CD14-positive monocyte (primary cell): ENCODE results near the gene PDZRN3. TPM values are rescaled to one million over a fixed set of nuclear protein-coding genes. Genes with fewer than 3 reads are reported as not detected.

Source experiments
- DNase-seq, 3 donors: peaks; one replicate each; pipeline ENCODE4 v3.0.0-alpha.2; 2011 to 2022
- H2AFZ ChIP-seq: 2 replicates; pipeline ENCODE4 v1.6.0; 2012; ENCODE audit warnings: mild to moderate bottlenecking, low read depth, low read length, inconsistent platforms; ENCODE audit not compliant: insufficient read depth, poor library complexity, severe bottlenecking
- H3K27ac ChIP-seq, 2 donors: 1 replicate in 1 of 2; 2 replicates in 1 of 2; pipeline ENCODE4 v1.5.1; 2012 to 2013; ENCODE audit warnings: low read length in 2 of 2, control low read depth in 1 of 2, inconsistent platforms in 1 of 2, low read depth in 1 of 2, mild to moderate bottlenecking in 1 of 2
- H3K27me3 ChIP-seq, 2 donors: one replicate each; pipeline versions ENCODE4 v1.6.0 to v1.6.1; 2011 to 2013; ENCODE audit warnings: low read length in 2 of 2; ENCODE audit not compliant: control insufficient read depth in 2 of 2, insufficient read depth in 2 of 2
- H3K36me3 ChIP-seq, 2 donors: replicated peaks in 1 of 2; 1 replicate in 1 of 2; 2 replicates in 1 of 2; pipeline versions ENCODE4 v1.5.1 to v1.6.1; 2012 to 2013; ENCODE audit warnings: low read length in 2 of 2, control low read depth in 1 of 2, inconsistent platforms in 1 of 2, mild to moderate bottlenecking in 1 of 2; ENCODE audit not compliant: insufficient read depth in 2 of 2, control insufficient read depth in 1 of 2
- H3K4me1 ChIP-seq, 2 donors: 1 replicate in 1 of 2; 2 replicates in 1 of 2; pipeline versions ENCODE4 v1.5.1 to v1.6.1; 2012 to 2013; ENCODE audit warnings: low read length in 2 of 2, control low read depth in 1 of 2, inconsistent platforms in 1 of 2, mild to moderate bottlenecking in 1 of 2, moderate library complexity in 1 of 2; ENCODE audit not compliant: insufficient read depth in 2 of 2, control insufficient read depth in 1 of 2
- H3K4me2 ChIP-seq: replicated peaks from 2 replicates; pipeline ENCODE3; 2012; ENCODE audit warnings: low read length, moderate library complexity, mild to moderate bottlenecking; ENCODE audit not compliant: poor library complexity, severe bottlenecking; ENCODE audit errors: extremely low read depth
- H3K4me3 ChIP-seq, 3 experiments: fragments of 200-600 bp in 1 of 3; sonication (generic) in 1 of 3; replicated peaks in 1 of 3; 1 replicate in 2 of 3; 2 replicates in 1 of 3; pipeline ENCODE4 v1.5.1; 2011 to 2013; ENCODE audit warnings: low read length in 3 of 3, mild to moderate bottlenecking in 3 of 3, control low read depth in 2 of 3, low read depth in 2 of 3, inconsistent platforms in 1 of 3, moderate library complexity in 1 of 3
- H3K79me2 ChIP-seq: 2 replicates; pipeline ENCODE4 v1.6.0; 2012; ENCODE audit warnings: mild to moderate bottlenecking, control low read depth, inconsistent platforms, low read length, moderate library complexity; ENCODE audit not compliant: insufficient read depth
- H3K9ac ChIP-seq: 2 replicates; pipeline ENCODE4 v1.6.0; 2017; ENCODE audit warnings: low read length, mild to moderate bottlenecking; ENCODE audit not compliant: insufficient read depth, poor library complexity, severe bottlenecking
- H3K9me3 ChIP-seq, 2 donors: replicated peaks in 1 of 2; 1 replicate in 1 of 2; 2 replicates in 1 of 2; pipeline versions ENCODE4 v1.5.1 to v1.6.1; 2012 to 2013; ENCODE audit warnings: low read length in 2 of 2, control low read depth in 1 of 2; ENCODE audit not compliant: control insufficient read depth in 1 of 2, insufficient read depth in 1 of 2
- H4K20me1 ChIP-seq: 2 replicates; pipeline ENCODE4 v1.6.0; 2012; ENCODE audit warnings: mild to moderate bottlenecking, low read length, control low read depth, moderate library complexity; ENCODE audit not compliant: insufficient read depth
- H3K27ac Mint-ChIP-seq, 7 donors: one replicate each; pipeline ENCODE4 v1.8.0; 2020; ENCODE audit warnings: mild to moderate bottlenecking in 7 of 7, mixed read lengths in 7 of 7, moderate library complexity in 6 of 7, inconsistent platforms in 2 of 7
- H3K27me3 Mint-ChIP-seq, 3 donors: one replicate each; pipeline ENCODE4 v1.8.0; 2021 to 2022; ENCODE audit warnings: low read depth in 3 of 3, mild to moderate bottlenecking in 3 of 3, mixed read lengths in 3 of 3, moderate library complexity in 3 of 3, inconsistent platforms in 1 of 3
- H3K36me3 Mint-ChIP-seq, 2 donors: one replicate each; pipeline ENCODE4 v1.8.0; 2020; ENCODE audit warnings: mixed read lengths in 2 of 2, inconsistent platforms in 1 of 2, mild to moderate bottlenecking in 1 of 2
- H3K4me1 Mint-ChIP-seq: one replicate; pipeline ENCODE4 v1.8.0; 2020; ENCODE audit warnings: mild to moderate bottlenecking, mixed read lengths
- H3K4me3 Mint-ChIP-seq, 2 donors: one replicate each; pipeline ENCODE4 v1.8.0; 2020; ENCODE audit warnings: mild to moderate bottlenecking in 2 of 2, mixed read lengths in 2 of 2, moderate library complexity in 1 of 2
- H3K9me3 Mint-ChIP-seq, 7 donors: one replicate each; pipeline ENCODE4 v1.8.0; 2020 to 2022; ENCODE audit warnings: mixed read lengths in 7 of 7, mild to moderate bottlenecking in 6 of 7, moderate library complexity in 6 of 7, inconsistent platforms in 2 of 7
- WGBS: methylation state at CpG from one replicate; pipeline ENCODE4 v1.1.5; 2013; ENCODE audit warnings: missing lambda C conversion rate; ENCODE audit not compliant: insufficient coverage; 5-methylcytosine and 5-hydroxymethylcytosine counted together
- intact Hi-C, 2 donors: fragments of 100-400 bp; cut with micrococcal nuclease; formaldehyde crosslinking; loops; one replicate each; pipeline versions ENCODE4 v1.15.0 to v1.15.1; 2023
- polyA plus RNA-seq, 3 donors: library from polyadenylated mRNA; depleted of rRNA in 1 of 3; unstranded in 2 of 3; stranded (reverse) in 1 of 3; fragments of 300-500 nt in 2 of 3; fragments of >200 nt in 1 of 3; fragmentation: Illumina TruSeq in 2 of 3; gene quantifications; 1 replicate in 2 of 3; 2 replicates in 1 of 3; pipeline ENCODE4 v1.2.3, GENCODE V29; 2012 to 2021
- TF ChIP-seq, protein P1 (sequence below): fragments of 200-600 bp; IDR thresholded peaks from one replicate; pipeline ENCODE4 v1.8.0; 2022; ENCODE audit warnings: antibody characterized with exemption, mild to moderate bottlenecking

PDZRN3 gene
- polyA plus RNA-seq, 3 donors, result not detected

DNA sequence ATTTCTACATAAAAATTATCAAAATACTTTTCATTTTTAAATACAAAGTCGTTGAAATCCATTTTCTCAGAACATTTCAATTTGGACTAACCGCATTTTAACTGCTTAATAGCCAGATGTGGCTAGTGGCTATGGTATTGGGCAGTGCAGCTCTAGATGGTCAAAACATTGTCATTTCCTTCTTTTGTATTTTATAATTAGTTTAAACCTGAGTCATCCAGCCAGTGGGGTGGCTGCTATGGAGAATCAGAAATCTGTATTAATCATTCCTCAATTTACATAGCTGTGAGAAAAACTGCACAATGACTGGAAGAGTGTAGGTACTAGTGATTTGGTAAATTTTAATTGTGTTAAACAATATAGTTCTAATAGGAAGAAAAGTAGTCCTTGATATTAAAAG is 245.3 kb downstream of the PDZRN3 start:
- Mint-ChIP-seq H3K9me3 (peaks cover 7 to 15% (median 10%) of the 10 kb centered on the region in 7 donors), H3K36me3 (no peaks in the 10 kb centered on the region), H3K4me1 (no peaks in the 10 kb centered on the region), H3K27me3 (peaks cover 0 to 6% (median 2%) of the 10 kb centered on the region in 3 donors), H3K27ac (no peak overlapping the region), H3K4me3 (no peak overlapping the region)
- Histone ChIP-seq H3K27me3 (peaks cover 0 to 2% of the 10 kb centered on the region in 2 donors), H3K79me2 (no peaks in the 10 kb centered on the region), H3K4me2 (no peak overlapping the region), H3K4me3 (no peak overlapping the region), H3K27ac (no peak overlapping the region), H2AFZ (no peak overlapping the region), H3K9me3 (peaks cover 3 to 10% of the 10 kb centered on the region in 2 donors), H3K4me1 (no peaks in the 10 kb centered on the region), H3K9ac (no peak overlapping the region), H4K20me1 (no peaks in the 10 kb centered on the region), H3K36me3 (no peaks in the 10 kb centered on the region)
- intact Hi-C loops, result no loop called here
- TF ChIP-seq, protein P1, sequence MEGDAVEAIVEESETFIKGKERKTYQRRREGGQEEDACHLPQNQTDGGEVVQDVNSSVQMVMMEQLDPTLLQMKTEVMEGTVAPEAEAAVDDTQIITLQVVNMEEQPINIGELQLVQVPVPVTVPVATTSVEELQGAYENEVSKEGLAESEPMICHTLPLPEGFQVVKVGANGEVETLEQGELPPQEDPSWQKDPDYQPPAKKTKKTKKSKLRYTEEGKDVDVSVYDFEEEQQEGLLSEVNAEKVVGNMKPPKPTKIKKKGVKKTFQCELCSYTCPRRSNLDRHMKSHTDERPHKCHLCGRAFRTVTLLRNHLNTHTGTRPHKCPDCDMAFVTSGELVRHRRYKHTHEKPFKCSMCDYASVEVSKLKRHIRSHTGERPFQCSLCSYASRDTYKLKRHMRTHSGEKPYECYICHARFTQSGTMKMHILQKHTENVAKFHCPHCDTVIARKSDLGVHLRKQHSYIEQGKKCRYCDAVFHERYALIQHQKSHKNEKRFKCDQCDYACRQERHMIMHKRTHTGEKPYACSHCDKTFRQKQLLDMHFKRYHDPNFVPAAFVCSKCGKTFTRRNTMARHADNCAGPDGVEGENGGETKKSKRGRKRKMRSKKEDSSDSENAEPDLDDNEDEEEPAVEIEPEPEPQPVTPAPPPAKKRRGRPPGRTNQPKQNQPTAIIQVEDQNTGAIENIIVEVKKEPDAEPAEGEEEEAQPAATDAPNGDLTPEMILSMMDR, result no peak
- no peak for DNase-seq
- no CpG with 5 or more reads among the region's 2 CpGs for WGBS

GRCh38 chr3:73378207-73378606 is 246.5 kb downstream of the PDZRN3 start:
- no peak overlapping the region for H3K4me3 Mint-ChIP-seq
- DNase-seq, result no peak
- no peak overlapping the region for H3K27ac Mint-ChIP-seq
- Histone ChIP-seq H3K9ac (no peak overlapping the region), H3K4me2 (no peak overlapping the region), H3K79me2 (no peaks in the 10 kb centered on the region), H3K27ac (no peak overlapping the region), H3K27me3 (peaks cover 0 to 2% of the 10 kb centered on the region in 2 donors), H3K36me3 (no peaks in the 10 kb centered on the region), H3K4me1 (no peaks in the 10 kb centered on the region), H2AFZ (no peak overlapping the region), H4K20me1 (no peaks in the 10 kb centered on the region), H3K9me3 (peaks cover 8% of the 10 kb centered on the region in 2 donors), H3K4me3 (no peak overlapping the region)
- no peaks in the 10 kb centered on the region for H3K4me1 Mint-ChIP-seq
- H3K36me3 Mint-ChIP-seq, result no peaks in the 10 kb centered on the region
- H3K27me3 Mint-ChIP-seq, result peaks cover 0 to 2% (median 0%) of the 10 kb centered on the region in 3 donors
- TF ChIP-seq, protein P1, result no peak
- WGBS, result no CpG with 5 or more reads among the region's 2 CpGs
- intact Hi-C loops, result no loop called here
- peaks cover 4 to 14% (median 12%) of the 10 kb centered on the region in 7 donors for H3K9me3 Mint-ChIP-seq
